Measurements from ENCODE around the gene IKZF2. TPM values are rescaled to one million over a fixed set of nuclear protein-coding genes. Genes with fewer than 3 reads are reported as not detected.

The IKZF2 gene
- total and polyA plus RNA-seq, 10 of the 15 experiments (the other 5 are each of a cell fraction or from before 2014, with no cell fraction given) = 15.2 to 266 (median 87.2) TPM

DNA sequence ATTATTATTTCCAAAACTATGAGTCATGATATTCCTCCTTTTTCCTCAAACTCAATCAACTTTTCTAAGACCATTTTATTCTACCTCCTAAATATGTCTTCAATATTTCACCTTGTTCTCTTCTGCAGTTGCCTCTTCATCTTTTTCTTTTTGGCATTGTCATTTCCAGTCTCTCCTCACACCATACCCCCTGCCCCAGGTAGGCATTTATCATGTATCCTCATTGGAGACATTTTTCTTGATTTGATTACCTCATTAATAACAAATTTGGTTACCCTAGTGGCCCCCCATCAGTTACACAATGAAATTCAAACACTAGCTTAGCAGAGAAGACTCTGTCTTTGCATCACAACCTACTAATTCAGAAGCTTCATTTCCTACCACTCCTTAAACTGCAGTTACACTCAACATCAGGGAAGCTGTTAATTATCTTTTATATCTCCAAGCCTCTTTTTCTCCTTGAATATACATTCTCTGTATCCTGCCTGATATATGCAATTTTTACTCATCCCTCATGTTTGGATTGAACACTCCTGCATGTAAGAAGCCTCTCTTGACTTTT, 133.0 kb downstream of the IKZF2 start:
- Histone ChIP-seq H3K9ac (ENCODE audit: control insufficient read depth, insufficient read depth, low read length) (peak overlapping the region; percentile 78), H3K4me3 (peak overlapping the region; percentile 73), H2AFZ (ENCODE audit: control insufficient read depth, low read depth, low read length) (no peak overlapping the region), H3K4me2 (ENCODE audit: control insufficient read depth, insufficient read depth) (peak overlapping the region; percentile 48), H3K27me3 (replicated peaks in 1 of 2; ENCODE audit: control insufficient read depth in 2 of 2, insufficient read depth in 2 of 2, low read length in 1 of 2) (no peaks in the 10 kb centered on the region), H3K4me1 (ENCODE audit: control insufficient read depth, insufficient read depth, low read length) (peaks cover 29% of the 10 kb centered on the region), H3K27ac (ENCODE audit: control insufficient read depth, insufficient read depth) (peak overlapping the region; percentile 96), H3K36me3 (ENCODE audit: control insufficient read depth in 2 of 2, insufficient read depth in 2 of 2, low read length in 1 of 2) (peaks cover 0 to 13% of the 10 kb centered on the region in 2 experiments; a peak in 2 of 4 replicates), H4K20me1 (ENCODE audit: control insufficient read depth, insufficient read depth) (no peaks in the 10 kb centered on the region), H3K9me3 (replicated peaks; ENCODE audit: control insufficient read depth, insufficient read depth, low read length) (no peaks in the 10 kb centered on the region), H3K79me2 (ENCODE audit: control insufficient read depth, insufficient read depth, low read length) (peaks cover 92% of the 10 kb centered on the region)
- SMC1A ChIA-PET (ENCODE audit: uncharacterized antibody, unreplicated experiment) = interaction anchor here (0.5 to 21.1 kb wide), 20 partner anchors 8 to 1675 kb away, joined by 3 to 430 read pairs (median 4); partner anchors contain the start of gene IKZF2
- FAIRE-seq (no peak), ATAC-seq (no peak; the same call in 2 of the 3 replicates), DNase-seq (ENCODE audit: low read depth, low spot score) (no peak)
- no TSS peak for BruUV-seq (replicated peaks)
- POLR2A ChIA-PET = interaction anchor here (0.5 to 10.4 kb wide), 12 partner anchors 8 to 225 kb away, joined by 3 to 183 read pairs (median 6); partner anchors contain the start of gene IKZF2
- CTCF ChIA-PET = interaction anchor here (1.0 to 7.2 kb wide), 9 partner anchors 102 to 241 kb away, joined by 3 to 88 read pairs (median 6); partner anchors contain the start of gene IKZF2
- RAD21 ChIA-PET (ENCODE audit: unreplicated experiment) = interaction anchor here (0.6 to 15.4 kb wide), 26 partner anchors 8 to 243 kb away, joined by 3 to 386 read pairs (median 4); partner anchors contain the start of gene IKZF2
- intact Hi-C loops (cut with micrococcal nuclease; ENCODE audit: unreplicated experiment) (loop anchor here (1.0 to 10.0 kb wide), 3 partner anchors 131 to 1996 kb away; partner anchors contain the start of gene BARD1), in situ Hi-C loops (cut with MboI) (loop anchor here (25.0 kb wide), 1 partner anchor 1719 kb away; no protein-coding TSS in a partner anchor)
- TF ChIP-seq, protein P1, sequence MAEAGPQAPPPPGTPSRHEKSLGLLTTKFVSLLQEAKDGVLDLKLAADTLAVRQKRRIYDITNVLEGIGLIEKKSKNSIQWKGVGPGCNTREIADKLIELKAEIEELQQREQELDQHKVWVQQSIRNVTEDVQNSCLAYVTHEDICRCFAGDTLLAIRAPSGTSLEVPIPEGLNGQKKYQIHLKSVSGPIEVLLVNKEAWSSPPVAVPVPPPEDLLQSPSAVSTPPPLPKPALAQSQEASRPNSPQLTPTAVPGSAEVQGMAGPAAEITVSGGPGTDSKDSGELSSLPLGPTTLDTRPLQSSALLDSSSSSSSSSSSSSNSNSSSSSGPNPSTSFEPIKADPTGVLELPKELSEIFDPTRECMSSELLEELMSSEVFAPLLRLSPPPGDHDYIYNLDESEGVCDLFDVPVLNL (IDR thresholded peaks at IDR 0.05; ENCODE audit: low read depth, low read length) = no peak
- TF ChIP-seq CHD1 (IDR thresholded peaks at IDR 0.05; ENCODE audit: low read depth, low read length) = peak; percentile 59; the same call in 1 of the 2 replicates
- TF ChIP-seq, protein P2, sequence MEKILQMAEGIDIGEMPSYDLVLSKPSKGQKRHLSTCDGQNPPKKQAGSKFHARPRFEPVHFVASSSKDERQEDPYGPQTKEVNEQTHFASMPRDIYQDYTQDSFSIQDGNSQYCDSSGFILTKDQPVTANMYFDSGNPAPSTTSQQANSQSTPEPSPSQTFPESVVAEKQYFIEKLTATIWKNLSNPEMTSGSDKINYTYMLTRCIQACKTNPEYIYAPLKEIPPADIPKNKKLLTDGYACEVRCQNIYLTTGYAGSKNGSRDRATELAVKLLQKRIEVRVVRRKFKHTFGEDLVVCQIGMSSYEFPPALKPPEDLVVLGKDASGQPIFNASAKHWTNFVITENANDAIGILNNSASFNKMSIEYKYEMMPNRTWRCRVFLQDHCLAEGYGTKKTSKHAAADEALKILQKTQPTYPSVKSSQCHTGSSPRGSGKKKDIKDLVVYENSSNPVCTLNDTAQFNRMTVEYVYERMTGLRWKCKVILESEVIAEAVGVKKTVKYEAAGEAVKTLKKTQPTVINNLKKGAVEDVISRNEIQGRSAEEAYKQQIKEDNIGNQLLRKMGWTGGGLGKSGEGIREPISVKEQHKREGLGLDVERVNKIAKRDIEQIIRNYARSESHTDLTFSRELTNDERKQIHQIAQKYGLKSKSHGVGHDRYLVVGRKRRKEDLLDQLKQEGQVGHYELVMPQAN (conservative IDR thresholded peaks at IDR 0.05) = no peak
- TF ChIP-seq, protein P3, sequence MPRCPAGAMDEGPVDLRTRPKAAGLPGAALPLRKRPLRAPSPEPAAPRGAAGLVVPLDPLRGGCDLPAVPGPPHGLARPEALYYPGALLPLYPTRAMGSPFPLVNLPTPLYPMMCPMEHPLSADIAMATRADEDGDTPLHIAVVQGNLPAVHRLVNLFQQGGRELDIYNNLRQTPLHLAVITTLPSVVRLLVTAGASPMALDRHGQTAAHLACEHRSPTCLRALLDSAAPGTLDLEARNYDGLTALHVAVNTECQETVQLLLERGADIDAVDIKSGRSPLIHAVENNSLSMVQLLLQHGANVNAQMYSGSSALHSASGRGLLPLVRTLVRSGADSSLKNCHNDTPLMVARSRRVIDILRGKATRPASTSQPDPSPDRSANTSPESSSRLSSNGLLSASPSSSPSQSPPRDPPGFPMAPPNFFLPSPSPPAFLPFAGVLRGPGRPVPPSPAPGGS (IDR thresholded peaks at IDR 0.05; ENCODE audit: borderline replicate concordance, insufficient read depth, low read depth, low read length, poor library complexity, severe bottlenecking) = no peak
- TF ChIP-seq, protein P4, sequence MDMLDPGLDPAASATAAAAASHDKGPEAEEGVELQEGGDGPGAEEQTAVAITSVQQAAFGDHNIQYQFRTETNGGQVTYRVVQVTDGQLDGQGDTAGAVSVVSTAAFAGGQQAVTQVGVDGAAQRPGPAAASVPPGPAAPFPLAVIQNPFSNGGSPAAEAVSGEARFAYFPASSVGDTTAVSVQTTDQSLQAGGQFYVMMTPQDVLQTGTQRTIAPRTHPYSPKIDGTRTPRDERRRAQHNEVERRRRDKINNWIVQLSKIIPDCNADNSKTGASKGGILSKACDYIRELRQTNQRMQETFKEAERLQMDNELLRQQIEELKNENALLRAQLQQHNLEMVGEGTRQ (IDR thresholded peaks at IDR 0.05; ENCODE audit: borderline replicate concordance, low read depth, low read length) = no peak
- TF ChIP-seq YY1 (IDR thresholded peaks at IDR 0.05; ENCODE audit: low read depth, low read length) = no peak
- no peak for TF ChIP-seq MEF2A (IDR thresholded peaks at IDR 0.05; ENCODE audit: insufficient read depth, low read depth, low read length)
- TF ChIP-seq, protein P5, sequence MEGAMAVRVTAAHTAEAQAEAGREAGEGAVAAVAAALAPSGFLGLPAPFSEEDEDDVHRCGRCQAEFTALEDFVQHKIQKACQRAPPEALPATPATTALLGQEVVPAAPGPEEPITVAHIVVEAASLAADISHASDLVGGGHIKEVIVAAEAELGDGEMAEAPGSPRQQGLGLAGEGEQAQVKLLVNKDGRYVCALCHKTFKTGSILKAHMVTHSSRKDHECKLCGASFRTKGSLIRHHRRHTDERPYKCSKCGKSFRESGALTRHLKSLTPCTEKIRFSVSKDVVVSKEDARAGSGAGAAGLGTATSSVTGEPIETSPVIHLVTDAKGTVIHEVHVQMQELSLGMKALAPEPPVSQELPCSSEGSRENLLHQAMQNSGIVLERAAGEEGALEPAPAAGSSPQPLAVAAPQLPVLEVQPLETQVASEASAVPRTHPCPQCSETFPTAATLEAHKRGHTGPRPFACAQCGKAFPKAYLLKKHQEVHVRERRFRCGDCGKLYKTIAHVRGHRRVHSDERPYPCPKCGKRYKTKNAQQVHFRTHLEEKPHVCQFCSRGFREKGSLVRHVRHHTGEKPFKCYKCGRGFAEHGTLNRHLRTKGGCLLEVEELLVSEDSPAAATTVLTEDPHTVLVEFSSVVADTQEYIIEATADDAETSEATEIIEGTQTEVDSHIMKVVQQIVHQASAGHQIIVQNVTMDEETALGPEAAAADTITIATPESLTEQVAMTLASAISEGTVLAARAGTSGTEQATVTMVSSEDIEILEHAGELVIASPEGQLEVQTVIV (IDR thresholded peaks at IDR 0.05; ENCODE audit: borderline replicate concordance, partially characterized antibody) = no peak
- no peak for TF ChIP-seq POU2F2 (IDR thresholded peaks at IDR 0.05; ENCODE audit: borderline replicate concordance, low read depth, low read length)
- no peak for TF ChIP-seq BMI1 (IDR thresholded peaks at IDR 0.05; ENCODE audit: borderline replicate concordance)
- TF ChIP-seq POLR2AphosphoS5 (IDR thresholded peaks at IDR 0.05; ENCODE audit: low read length) = peak; percentile 61; the same call in 1 of the 2 replicates
- TF ChIP-seq ATF7 (IDR thresholded peaks at IDR 0.05; ENCODE audit: low read depth) = 0 out of 2 replicates have a peak, but pooled peaks have one; percentile 67
- no peak for TF ChIP-seq IKZF2 (IDR thresholded peaks at IDR 0.05)
- no peak for TF ChIP-seq SMAD5 (IDR thresholded peaks at IDR 0.05; ENCODE audit: low read depth)

Measured in GM12878 (cell line).